OCI-LY1 (cell line): ENCODE results near the gene SECISBP2L.

ENCODE experiments used
- EZH2 ChIP-seq: fragments of 200-600 bp; sonication (generic), shearing (Covaris generic); IDR thresholded peaks from 2 replicates; pipeline ENCODE4 v1.8.0; 2017; ENCODE audit warnings: borderline replicate concordance, mixed run types, mild to moderate bottlenecking, antibody characterized with exemption, low read length, moderate library complexity, mixed read lengths
- TF ChIP-seq, protein P1 (sequence below): fragments of 200-600 bp; sonication (generic), shearing (Covaris generic); IDR thresholded peaks from 2 replicates; pipeline ENCODE4 v1.5.1; 2017; ENCODE audit warnings: mild to moderate bottlenecking, antibody characterized with exemption, low read length, moderate library complexity, mixed read lengths

DNA sequence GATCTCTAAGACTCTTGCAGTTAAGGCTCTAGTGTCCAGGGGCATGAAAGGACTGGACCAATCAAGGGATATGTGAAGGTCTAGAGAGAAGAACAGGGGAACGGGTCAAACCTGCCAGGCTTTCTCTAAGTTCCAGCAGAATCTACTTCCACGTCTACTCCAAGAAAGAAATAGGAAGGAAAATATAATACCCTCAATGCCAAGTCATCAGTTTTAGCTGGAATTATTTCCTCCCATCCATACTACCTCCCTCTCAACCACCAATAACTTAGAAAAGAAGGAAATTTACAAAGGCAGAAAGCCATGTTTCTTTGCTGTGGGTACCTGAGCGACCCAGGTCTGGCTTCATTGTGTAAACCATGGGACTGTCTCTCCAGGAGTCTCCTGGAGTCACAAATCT lies 90.3 kb downstream of the SECISBP2L start:
- TF ChIP-seq, protein P1, sequence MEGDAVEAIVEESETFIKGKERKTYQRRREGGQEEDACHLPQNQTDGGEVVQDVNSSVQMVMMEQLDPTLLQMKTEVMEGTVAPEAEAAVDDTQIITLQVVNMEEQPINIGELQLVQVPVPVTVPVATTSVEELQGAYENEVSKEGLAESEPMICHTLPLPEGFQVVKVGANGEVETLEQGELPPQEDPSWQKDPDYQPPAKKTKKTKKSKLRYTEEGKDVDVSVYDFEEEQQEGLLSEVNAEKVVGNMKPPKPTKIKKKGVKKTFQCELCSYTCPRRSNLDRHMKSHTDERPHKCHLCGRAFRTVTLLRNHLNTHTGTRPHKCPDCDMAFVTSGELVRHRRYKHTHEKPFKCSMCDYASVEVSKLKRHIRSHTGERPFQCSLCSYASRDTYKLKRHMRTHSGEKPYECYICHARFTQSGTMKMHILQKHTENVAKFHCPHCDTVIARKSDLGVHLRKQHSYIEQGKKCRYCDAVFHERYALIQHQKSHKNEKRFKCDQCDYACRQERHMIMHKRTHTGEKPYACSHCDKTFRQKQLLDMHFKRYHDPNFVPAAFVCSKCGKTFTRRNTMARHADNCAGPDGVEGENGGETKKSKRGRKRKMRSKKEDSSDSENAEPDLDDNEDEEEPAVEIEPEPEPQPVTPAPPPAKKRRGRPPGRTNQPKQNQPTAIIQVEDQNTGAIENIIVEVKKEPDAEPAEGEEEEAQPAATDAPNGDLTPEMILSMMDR: no peak
- TF ChIP-seq EZH2: no peak
